ENCODE measurements around the gene PPP5C.

DNA sequence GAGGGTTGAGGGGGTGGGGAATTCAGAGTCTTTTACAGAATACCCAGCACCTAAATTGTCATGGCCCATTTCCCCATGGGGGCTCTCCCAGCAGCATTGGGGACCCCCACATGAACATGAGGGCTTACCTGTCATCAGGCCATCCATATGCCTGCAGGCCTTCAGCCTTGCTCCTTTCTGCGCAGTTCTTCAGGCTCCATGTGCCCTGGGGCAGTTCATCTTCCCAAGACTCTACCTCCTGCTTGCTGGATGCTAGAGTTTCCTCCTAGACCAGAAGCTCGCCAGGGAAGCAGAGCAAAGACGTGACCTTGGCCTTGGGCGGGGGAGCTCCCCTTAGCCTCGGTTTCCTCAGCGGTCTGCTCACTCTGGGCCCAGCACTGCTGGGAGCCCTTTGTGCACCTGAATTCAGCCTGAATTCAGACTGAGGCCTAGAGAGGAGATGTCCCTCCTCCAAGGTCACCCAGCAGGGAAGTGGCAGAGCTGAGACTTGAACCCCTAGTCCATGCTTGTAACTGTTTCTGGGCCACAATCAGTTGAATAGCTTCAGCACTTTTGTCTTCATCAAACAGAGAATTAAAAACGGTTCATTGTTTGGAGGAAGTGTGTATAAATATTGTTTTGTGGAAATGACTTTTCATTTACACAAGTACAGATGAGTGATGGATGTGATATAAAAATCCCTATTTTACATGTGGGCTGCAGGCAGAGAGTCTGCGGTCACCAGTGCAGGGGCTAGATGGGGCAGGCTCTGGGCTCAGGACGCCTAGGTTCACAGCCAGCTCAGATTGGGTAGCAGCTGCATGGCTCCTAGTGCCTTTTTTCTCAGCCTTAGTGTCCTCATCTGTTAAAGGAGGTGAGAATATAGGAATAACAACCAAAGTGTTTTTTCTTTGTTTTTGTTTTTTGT is 9.5 kb downstream of the PPP5C start:
- TF ChIP-seq, protein P1, sequence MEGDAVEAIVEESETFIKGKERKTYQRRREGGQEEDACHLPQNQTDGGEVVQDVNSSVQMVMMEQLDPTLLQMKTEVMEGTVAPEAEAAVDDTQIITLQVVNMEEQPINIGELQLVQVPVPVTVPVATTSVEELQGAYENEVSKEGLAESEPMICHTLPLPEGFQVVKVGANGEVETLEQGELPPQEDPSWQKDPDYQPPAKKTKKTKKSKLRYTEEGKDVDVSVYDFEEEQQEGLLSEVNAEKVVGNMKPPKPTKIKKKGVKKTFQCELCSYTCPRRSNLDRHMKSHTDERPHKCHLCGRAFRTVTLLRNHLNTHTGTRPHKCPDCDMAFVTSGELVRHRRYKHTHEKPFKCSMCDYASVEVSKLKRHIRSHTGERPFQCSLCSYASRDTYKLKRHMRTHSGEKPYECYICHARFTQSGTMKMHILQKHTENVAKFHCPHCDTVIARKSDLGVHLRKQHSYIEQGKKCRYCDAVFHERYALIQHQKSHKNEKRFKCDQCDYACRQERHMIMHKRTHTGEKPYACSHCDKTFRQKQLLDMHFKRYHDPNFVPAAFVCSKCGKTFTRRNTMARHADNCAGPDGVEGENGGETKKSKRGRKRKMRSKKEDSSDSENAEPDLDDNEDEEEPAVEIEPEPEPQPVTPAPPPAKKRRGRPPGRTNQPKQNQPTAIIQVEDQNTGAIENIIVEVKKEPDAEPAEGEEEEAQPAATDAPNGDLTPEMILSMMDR (IDR thresholded peaks at IDR 0.05; ENCODE audit: insufficient read depth, low read depth, low read length) = no peak
- TF ChIP-seq EZH2 (IDR thresholded peaks at IDR 0.05; ENCODE audit: insufficient read depth, low read length) = no peak
